ENCODE data around the gene SAMD4B. TPM values are rescaled to one million over a fixed set of nuclear protein-coding genes. Genes with fewer than 3 reads are reported as not detected.

SAMD4B gene
- total and polyA plus RNA-seq, 10 donors, result 26.7 to 108 (median 80.9) TPM

GRCh38 chr19:39341129-39341718 lies 997 bp upstream of the SAMD4B start:
- Histone ChIP-seq H3K4me1 (peaks cover 28 to 87% (median 74%) of the 10 kb centered on the region in 6 donors), H3K4me3 (peak overlapping the region; percentile 53 to 92 (median 64)), H3K27me3 (replicated peaks in 1 of 7) (no peaks in the 10 kb centered on the region), H3K9me3 (no peaks in the 10 kb centered on the region), H3K27ac (peak overlapping the region; percentile 85 to 100 (median 96)), H3K36me3 (peaks cover 0 to 11% (median 0%) of the 10 kb centered on the region in 6 donors)
- WGBS, 5 donors, result 1 to 2% (median 2%) methylated on average over 17 of the region's 17 CpGs
- peak; percentile 85 for DNase-seq
- TF ChIP-seq POLR2AphosphoS5 (IDR thresholded peaks at IDR 0.05) (no peak), POLR2A (IDR thresholded peaks at IDR 0.05) (no peak), CTCF (IDR thresholded peaks at IDR 0.05 in 8 of 11, conservative IDR thresholded peaks at IDR 0.05 in 3 of 11) (no peak)
- intact Hi-C loops (cut with DNase I; ENCODE audit: low total_unique reads), result loop anchor here (10.0 kb wide), 1 partner anchor 74 kb away; the partner anchor contains the start of gene PLEKHG2

GRCh38 chr19:39342647-39343305 lies 555 bp downstream of the SAMD4B start:
- no peaks in the 10 kb centered on the region for H3K27me3 ChIP-seq (replicated peaks in 1 of 7)

GRCh38 chr19:39345956-39346355 lies 3.7 kb downstream of the SAMD4B start:
- 61 to 91% (median 85%) methylated on average over 1 of the region's 1 CpG for WGBS, 5 donors
- Histone ChIP-seq H3K9me3 (no peaks in the 10 kb centered on the region), H3K4me1 (peaks cover 20 to 78% (median 51%) of the 10 kb centered on the region in 6 donors), H3K27me3 (replicated peaks in 1 of 7) (no peaks in the 10 kb centered on the region), H3K36me3 (peaks cover 0 to 58% (median 12%) of the 10 kb centered on the region in 6 donors), H3K27ac (peak overlapping the region in 2 of 8 donors; percentile 2), H3K4me3 (no peak overlapping the region)
- DNase-seq, result no peak
- intact Hi-C loops (cut with DNase I; ENCODE audit: low total_unique reads), result loop anchor here (10.0 kb wide), 1 partner anchor 69 kb away; the partner anchor contains the start of gene PLEKHG2
- TF ChIP-seq POLR2AphosphoS5 (IDR thresholded peaks at IDR 0.05) (no peak), CTCF (IDR thresholded peaks at IDR 0.05 in 8 of 11, conservative IDR thresholded peaks at IDR 0.05 in 3 of 11) (no peak), POLR2A (IDR thresholded peaks at IDR 0.05) (no peak)

More at GRCh38 chr19:39342647-39343305, 555 bp downstream of the SAMD4B start:
- H3K4me3 ChIP-seq, result peak overlapping the region; percentile 52 to 92 (median 56)
- peaks cover 26 to 87% (median 66%) of the 10 kb centered on the region in 6 donors for H3K4me1 ChIP-seq
- no peak for DNase-seq
- H3K27ac ChIP-seq, result peak overlapping the region; percentile 57 to 100 (median 86)
- intact Hi-C loops (cut with DNase I; ENCODE audit: low total_unique reads), result loop anchor here (10.0 kb wide), 1 partner anchor 72 kb away; the partner anchor contains the start of gene PLEKHG2
- TF ChIP-seq POLR2A (IDR thresholded peaks at IDR 0.05), result no peak
- TF ChIP-seq POLR2AphosphoS5 (IDR thresholded peaks at IDR 0.05), result no peak
- TF ChIP-seq CTCF (IDR thresholded peaks at IDR 0.05 in 8 of 11, conservative IDR thresholded peaks at IDR 0.05 in 3 of 11), result no peak
- 2 to 6% (median 4%) methylated on average over 20 to 51 of the region's 51 CpGs for WGBS, 5 donors
- H3K9me3 ChIP-seq, result no peaks in the 10 kb centered on the region
- H3K36me3 ChIP-seq, result peaks cover 0 to 27% (median 0%) of the 10 kb centered on the region in 6 donors
